ENCODE measurements around the gene OGFOD3. TPM values are rescaled to one million over a fixed set of nuclear protein-coding genes. Genes with fewer than 3 reads are reported as not detected.
A peak's percentile ranks its signal among the peaks of the same experiment; 100 is the strongest.

Gene OGFOD3
- total and polyA plus RNA-seq, 2 experiments from 2014 or later, result 38.1 to 44.7 TPM

DNA sequence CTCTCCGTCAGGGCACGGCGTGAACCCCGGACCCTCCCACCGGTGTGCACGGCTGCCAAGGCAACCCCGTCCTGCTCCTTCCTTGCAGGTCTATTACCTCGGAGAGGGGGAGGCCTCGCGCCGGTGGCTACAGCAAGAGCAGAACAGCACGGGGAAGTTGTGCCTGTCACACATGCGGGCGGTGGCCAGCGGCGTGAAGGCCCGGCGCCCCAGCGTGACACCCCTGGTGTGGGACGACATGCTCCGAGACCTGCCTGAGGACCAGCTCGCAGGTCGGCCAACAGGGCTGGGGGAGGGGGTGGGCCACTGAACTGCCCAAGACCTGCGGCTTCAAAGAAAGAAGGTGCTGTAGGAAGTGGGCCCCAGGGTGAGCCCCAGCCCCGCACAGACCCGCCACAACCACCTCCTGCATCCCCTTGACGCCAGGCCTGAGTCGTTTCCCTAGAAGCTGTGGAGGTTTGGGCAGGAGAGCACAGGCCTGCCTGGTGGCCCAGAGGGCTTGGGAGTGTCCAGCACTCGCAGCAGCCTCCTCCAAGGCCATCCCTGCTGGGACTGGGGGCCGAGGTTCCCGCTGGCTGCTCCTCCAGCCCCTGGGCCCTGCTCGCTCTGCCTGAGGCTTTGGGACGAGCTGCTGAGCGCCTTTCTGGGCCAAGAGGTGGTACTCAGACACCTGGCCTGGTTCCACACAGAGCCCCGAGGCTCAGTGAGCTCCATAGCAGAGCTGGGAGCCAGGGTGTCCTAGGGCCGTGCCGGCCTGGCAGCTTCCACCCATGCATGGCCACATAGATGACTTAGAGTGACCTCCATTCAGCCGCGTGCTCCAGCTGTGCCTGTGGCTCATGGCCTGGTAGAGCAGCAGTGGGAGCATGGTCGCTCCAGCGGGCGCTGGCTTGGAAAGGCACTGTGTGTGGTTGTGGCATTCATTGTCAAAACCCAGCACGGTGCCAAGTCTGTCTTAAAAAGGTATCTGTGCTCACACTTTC lies 17.5 kb upstream of the OGFOD3 start:
- no peaks in the 10 kb centered on the region for H3F3A ChIP-seq (ENCODE audit: insufficient read depth)
- no peaks in the 10 kb centered on the region for H3K36me3 ChIP-seq (ENCODE audit: low read depth)
- no peaks in the 10 kb centered on the region for H3K79me2 ChIP-seq (ENCODE audit: insufficient read depth)
- H3K27me3 ChIP-seq (replicated peaks; ENCODE audit: insufficient read depth), result no peaks in the 10 kb centered on the region
- no peaks in the 10 kb centered on the region for H3K4me1 ChIP-seq (ENCODE audit: insufficient read depth)
- 92 to 93% methylated on average over 25 to 40 of the region's 43 CpGs for WGBS, 2 experiments (ENCODE audit: low coverage in 1 of 2, low lambda C conversion rate in 2 of 2, missing lambda C conversion rate in 2 of 2)
- H3K4me3 ChIP-seq, result no peak overlapping the region
- DNase-seq, result no peak
- TF ChIP-seq EZH2 (IDR thresholded peaks at IDR 0.05; ENCODE audit: insufficient read depth, poor library complexity, severe bottlenecking), result no peak
- no peak for TF ChIP-seq EZH2phosphoT487 (IDR thresholded peaks at IDR 0.05; ENCODE audit: insufficient read depth, low read depth)
- H4K20me1 ChIP-seq (ENCODE audit: insufficient read depth), result no peaks in the 10 kb centered on the region
- no peak overlapping the region for H3K4me2 ChIP-seq (ENCODE audit: unreplicated experiment)
- no peaks in the 10 kb centered on the region for H3K9me3 ChIP-seq (ENCODE audit: low read depth)
- in situ Hi-C loops (cut with MboI), result no loop called here
- no peak overlapping the region for H3K9ac ChIP-seq
- no peak overlapping the region for H2AFZ ChIP-seq
- no peak overlapping the region for H3K27ac ChIP-seq
- H3K9me2 ChIP-seq (ENCODE audit: insufficient read depth), result no peaks in the 10 kb centered on the region

DNA sequence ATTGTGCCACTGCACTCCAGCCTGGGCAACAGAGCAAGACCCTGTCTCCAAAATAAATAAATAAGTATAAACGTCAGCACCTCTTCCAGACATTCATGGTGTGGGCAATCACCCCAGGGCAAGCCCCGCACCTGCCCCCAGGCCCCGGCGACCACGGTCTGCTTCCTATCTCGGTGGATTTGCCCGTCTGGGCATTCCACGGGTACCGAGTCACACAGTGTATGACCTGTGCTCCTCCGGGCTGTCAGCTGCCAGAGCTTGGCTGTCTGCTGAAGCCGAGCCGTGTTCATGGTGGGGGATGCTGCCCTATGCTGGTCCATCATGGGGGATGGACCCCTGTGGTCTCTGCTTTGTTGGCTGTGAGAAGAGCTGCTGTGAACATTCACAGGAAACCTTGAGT lies 16.7 kb upstream of the OGFOD3 start:
- DNase-seq, result peak; percentile 24
- H3F3A ChIP-seq (ENCODE audit: insufficient read depth), result no peaks in the 10 kb centered on the region
- no peaks in the 10 kb centered on the region for H3K79me2 ChIP-seq (ENCODE audit: insufficient read depth)
- no peaks in the 10 kb centered on the region for H3K36me3 ChIP-seq (ENCODE audit: low read depth)
- no peaks in the 10 kb centered on the region for H3K27me3 ChIP-seq (replicated peaks; ENCODE audit: insufficient read depth)
- 68 to 72% methylated on average over 12 of the region's 12 CpGs for WGBS, 2 experiments (ENCODE audit: low coverage in 1 of 2, low lambda C conversion rate in 2 of 2, missing lambda C conversion rate in 2 of 2)
- no peak overlapping the region for H2AFZ ChIP-seq
- no peaks in the 10 kb centered on the region for H3K9me2 ChIP-seq (ENCODE audit: insufficient read depth)
- no peaks in the 10 kb centered on the region for H3K4me1 ChIP-seq (ENCODE audit: insufficient read depth)
- no peak overlapping the region for H3K9ac ChIP-seq
- TF ChIP-seq EZH2 (IDR thresholded peaks at IDR 0.05; ENCODE audit: insufficient read depth, poor library complexity, severe bottlenecking) (no peak), EZH2phosphoT487 (IDR thresholded peaks at IDR 0.05; ENCODE audit: insufficient read depth, low read depth) (no peak)
- in situ Hi-C loops (cut with MboI), result no loop called here
- no peaks in the 10 kb centered on the region for H3K9me3 ChIP-seq (ENCODE audit: low read depth)
- H3K27ac ChIP-seq, result no peak overlapping the region
- H3K4me2 ChIP-seq (ENCODE audit: unreplicated experiment), result no peak overlapping the region
- H3K4me3 ChIP-seq, result no peak overlapping the region
- no peaks in the 10 kb centered on the region for H4K20me1 ChIP-seq (ENCODE audit: insufficient read depth)

DNA sequence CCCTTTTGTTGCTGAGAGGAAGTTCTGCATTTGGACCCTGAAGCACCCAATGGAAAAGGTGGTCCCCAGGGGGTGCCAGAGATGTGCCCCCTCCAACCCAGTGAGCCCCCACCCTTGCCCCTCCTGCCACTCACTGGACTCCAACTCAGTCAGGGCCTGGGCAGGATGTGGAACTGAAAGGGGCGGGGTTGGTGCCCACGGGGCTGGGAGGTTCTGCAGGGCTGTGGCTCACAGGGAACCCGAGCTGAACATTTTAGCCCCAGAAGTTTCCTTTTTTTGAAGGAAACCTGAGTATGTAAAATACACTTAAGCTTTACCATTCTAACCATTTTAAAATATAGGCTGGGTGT lies 15.8 kb upstream of the OGFOD3 start:
- 72 to 100% methylated on average over 1 to 3 of the region's 3 CpGs for WGBS, 2 experiments (ENCODE audit: low coverage in 1 of 2, low lambda C conversion rate in 2 of 2, missing lambda C conversion rate in 2 of 2)
- no peak for TF ChIP-seq EZH2phosphoT487 (IDR thresholded peaks at IDR 0.05; ENCODE audit: insufficient read depth, low read depth)
- no peak for TF ChIP-seq EZH2 (IDR thresholded peaks at IDR 0.05; ENCODE audit: insufficient read depth, poor library complexity, severe bottlenecking)

DNA sequence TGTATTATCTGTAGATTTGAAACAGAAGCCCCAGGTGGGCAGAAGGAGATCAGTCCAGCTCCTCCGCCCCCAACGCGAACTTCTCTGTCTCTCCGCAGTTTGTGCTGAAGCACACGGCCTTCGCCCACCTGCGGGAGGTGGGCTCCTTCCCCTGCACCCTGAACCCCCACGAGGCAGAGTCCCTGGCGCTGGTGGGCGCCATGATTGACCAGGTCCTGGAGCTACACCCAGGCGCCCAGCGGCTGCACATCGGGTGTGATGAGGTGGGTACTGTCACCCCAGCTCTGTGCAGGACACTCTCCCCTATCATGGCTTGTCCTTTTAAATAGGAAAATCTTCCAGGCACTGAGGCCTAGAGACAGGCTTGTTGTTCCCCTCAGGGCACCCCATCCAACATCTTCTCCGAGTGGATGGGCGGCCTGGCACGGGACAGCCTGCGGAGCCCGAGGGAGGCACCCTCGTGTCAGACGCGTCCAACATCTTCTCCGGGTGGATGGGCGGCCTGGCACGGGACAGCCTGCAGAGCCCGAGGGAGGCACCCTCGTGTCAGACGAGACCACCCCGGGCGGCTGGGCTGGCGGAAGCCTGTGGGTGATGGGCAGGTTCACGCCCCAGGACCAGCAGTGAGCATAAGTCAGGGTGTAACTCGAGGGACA lies 15.3 kb upstream of the OGFOD3 start:
- TF ChIP-seq EZH2phosphoT487 (IDR thresholded peaks at IDR 0.05; ENCODE audit: insufficient read depth, low read depth) (no peak), EZH2 (IDR thresholded peaks at IDR 0.05; ENCODE audit: insufficient read depth, poor library complexity, severe bottlenecking) (no peak)
- no peaks in the 10 kb centered on the region for H3K79me2 ChIP-seq (ENCODE audit: insufficient read depth)
- no peak for DNase-seq
- H3K36me3 ChIP-seq (ENCODE audit: low read depth), result no peaks in the 10 kb centered on the region
- H3K27ac ChIP-seq, result no peak overlapping the region
- H3K4me1 ChIP-seq (ENCODE audit: insufficient read depth), result no peaks in the 10 kb centered on the region
- no peaks in the 10 kb centered on the region for H3K27me3 ChIP-seq (replicated peaks; ENCODE audit: insufficient read depth)
- H3K9me3 ChIP-seq (ENCODE audit: low read depth), result no peaks in the 10 kb centered on the region
- no peak overlapping the region for H3K4me2 ChIP-seq (ENCODE audit: unreplicated experiment)
- no peaks in the 10 kb centered on the region for H3F3A ChIP-seq (ENCODE audit: insufficient read depth)
- H3K9me2 ChIP-seq (ENCODE audit: insufficient read depth), result no peaks in the 10 kb centered on the region
- WGBS, 2 experiments (ENCODE audit: low coverage in 1 of 2, low lambda C conversion rate in 2 of 2, missing lambda C conversion rate in 2 of 2), result 87 to 93% methylated on average over 30 to 32 of the region's 32 CpGs
- no peak overlapping the region for H3K9ac ChIP-seq
- H2AFZ ChIP-seq, result no peak overlapping the region
- in situ Hi-C loops (cut with MboI), result no loop called here
- no peaks in the 10 kb centered on the region for H4K20me1 ChIP-seq (ENCODE audit: insufficient read depth)
- no peak overlapping the region for H3K4me3 ChIP-seq

More for the DNA sequence above, 15.8 kb upstream of the OGFOD3 start:
- Histone ChIP-seq H3K9me2 (ENCODE audit: insufficient read depth) (no peaks in the 10 kb centered on the region), H3K9me3 (ENCODE audit: low read depth) (no peaks in the 10 kb centered on the region), H3K79me2 (ENCODE audit: insufficient read depth) (no peaks in the 10 kb centered on the region), H3K27me3 (replicated peaks; ENCODE audit: insufficient read depth) (no peaks in the 10 kb centered on the region), H2AFZ (no peak overlapping the region), H3F3A (ENCODE audit: insufficient read depth) (no peaks in the 10 kb centered on the region), H3K4me2 (ENCODE audit: unreplicated experiment) (no peak overlapping the region), H3K9ac (no peak overlapping the region), H3K36me3 (ENCODE audit: low read depth) (no peaks in the 10 kb centered on the region), H3K4me1 (ENCODE audit: insufficient read depth) (no peaks in the 10 kb centered on the region), H3K27ac (no peak overlapping the region), H4K20me1 (ENCODE audit: insufficient read depth) (no peaks in the 10 kb centered on the region), H3K4me3 (no peak overlapping the region)
- in situ Hi-C loops (cut with MboI), result no loop called here
- no peak for DNase-seq

All from GM23248 (cell line).